GM23248 (cell line): ENCODE results near the gene SEMA3D. TPM values are rescaled to one million over a fixed set of nuclear protein-coding genes. Genes with fewer than 3 reads are reported as not detected.
A peak's percentile ranks its signal among the peaks of the same experiment; 100 is the strongest.

Experiments used
- DNase-seq: peaks from one replicate; pipeline ENCODE4 v3.0.0-alpha.2; 2015
- H2AFZ ChIP-seq: fragments of 200-600 bp; sonication (generic); 2 replicates; pipeline ENCODE4 v1.6.1; 2016; ENCODE audit warnings: antibody characterized with exemption
- H3F3A ChIP-seq: fragments of 200-600 bp; sonication (generic); 2 replicates; pipeline ENCODE4 v1.6.1; 2016; ENCODE audit warnings: mild to moderate bottlenecking, antibody characterized with exemption, mixed run types; ENCODE audit not compliant: insufficient read depth
- H3K27ac ChIP-seq: fragments of 200-600 bp; sonication (generic); 2 replicates; pipeline ENCODE4 v1.5.1; 2016; ENCODE audit warnings: mild to moderate bottlenecking
- H3K27me3 ChIP-seq: fragments of 200-600 bp; sonication (generic); replicated peaks from 2 replicates; pipeline ENCODE4 v1.6.1; 2016; ENCODE audit warnings: mild to moderate bottlenecking; ENCODE audit not compliant: insufficient read depth
- H3K36me3 ChIP-seq: fragments of 200-600 bp; sonication (generic); 2 replicates; pipeline ENCODE4 v1.6.1; 2016; ENCODE audit warnings: low read depth, mild to moderate bottlenecking
- H3K4me1 ChIP-seq: fragments of 200-600 bp; sonication (generic); 2 replicates; pipeline ENCODE4 v1.6.1; 2016; ENCODE audit warnings: mild to moderate bottlenecking; ENCODE audit not compliant: insufficient read depth
- H3K4me2 ChIP-seq: fragments of 200-600 bp; sonication (generic); one replicate; pipeline ENCODE4 v1.6.1; 2016; ENCODE audit warnings: mild to moderate bottlenecking; ENCODE audit not compliant: unreplicated experiment
- H3K4me3 ChIP-seq: fragments of 200-600 bp; sonication (generic); 2 replicates; pipeline ENCODE4 v1.5.1; 2016; ENCODE audit warnings: mild to moderate bottlenecking
- H3K79me2 ChIP-seq: fragments of 200-600 bp; sonication (generic); 2 replicates; pipeline ENCODE4 v1.6.1; 2016; ENCODE audit warnings: mild to moderate bottlenecking; ENCODE audit not compliant: insufficient read depth
- H3K9ac ChIP-seq: fragments of 200-600 bp; sonication (generic); 2 replicates; pipeline ENCODE4 v1.6.1; 2016; ENCODE audit warnings: mild to moderate bottlenecking
- H3K9me2 ChIP-seq: fragments of 200-600 bp; sonication (generic); 2 replicates; pipeline ENCODE4 v1.6.1; 2016; ENCODE audit warnings: mixed run types, mild to moderate bottlenecking, moderate library complexity; ENCODE audit not compliant: insufficient read depth
- H3K9me3 ChIP-seq: fragments of 200-600 bp; sonication (generic); one replicate; pipeline ENCODE4 v1.6.1; 2017; ENCODE audit warnings: low read depth
- H4K20me1 ChIP-seq: fragments of 200-600 bp; sonication (generic); 2 replicates; pipeline ENCODE4 v1.6.0; 2016; ENCODE audit not compliant: insufficient read depth
- EZH2 ChIP-seq: fragments of 200-600 bp; sonication (generic); IDR thresholded peaks from 2 replicates; pipeline ENCODE4 v1.6.1; 2018; ENCODE audit warnings: antibody characterized with exemption, mild to moderate bottlenecking; ENCODE audit not compliant: insufficient read depth, poor library complexity, severe bottlenecking
- EZH2phosphoT487 ChIP-seq: fragments of 200-600 bp; sonication (generic); IDR thresholded peaks from 2 replicates; pipeline ENCODE4 v1.6.1; 2018; ENCODE audit warnings: antibody characterized with exemption, moderate library complexity, mild to moderate bottlenecking, low read depth; ENCODE audit not compliant: insufficient read depth
- WGBS, 2 experiments: methylation state at CpG; one replicate each; pipeline ENCODE4 v1.1.6; 2015 to 2017; ENCODE audit warnings: low lambda C conversion rate in 2 of 2, low coverage in 1 of 2; ENCODE audit errors: missing lambda C conversion rate in 2 of 2; 5-methylcytosine and 5-hydroxymethylcytosine counted together
- in situ Hi-C: fragments of 300-500 bp; cut with MboI; formaldehyde crosslinking; loops from 2 replicates; pipeline ENCODE4 v1.15.0; 2020
- polyA plus RNA-seq: library from polyadenylated mRNA; unstranded; fragments of >200 nt; fragmentation: Nextera tagmentation; extraction: Ambion mirVana; gene quantifications from 2 replicates; pipeline ENCODE4 v1.2.1, GENCODE V29; 2016
- total RNA-seq: library from RNA; depleted of rRNA; stranded (reverse); fragments of >200 nt; shearing (Covaris generic); gene quantifications from 2 replicates; pipeline ENCODE4 v1.2.3, GENCODE V29; 2014

SEMA3D gene
- total and polyA plus RNA-seq, 2 experiments from 2014 or later: 4.0 to 6.6 TPM

- in situ Hi-C loops: no loop called here
- Histone ChIP-seq H3K4me1 (no peaks in the 10 kb centered on the region), H3K4me2 (no peak overlapping the region), H3K9me2 (no peaks in the 10 kb centered on the region), H3F3A (no peaks in the 10 kb centered on the region), H2AFZ (no peak overlapping the region), H3K27me3 (no peaks in the 10 kb centered on the region), H3K27ac (no peak overlapping the region), H3K9me3 (no peaks in the 10 kb centered on the region), H3K9ac (no peak overlapping the region), H4K20me1 (no peaks in the 10 kb centered on the region), H3K4me3 (no peak overlapping the region), H3K79me2 (no peaks in the 10 kb centered on the region), H3K36me3 (no peaks in the 10 kb centered on the region)
- TF ChIP-seq EZH2phosphoT487 (no peak), EZH2 (no peak)
- WGBS, 2 experiments: 72 to 74% methylated on average over 3 of the region's 3 CpGs
- no peak for DNase-seq
Observed at GRCh38 chr7:85154282-85154937, 32.4 kb downstream of the SEMA3D start.

GRCh38 chr7:85153715-85154114 is 33.1 kb downstream of the SEMA3D start:
- no peaks in the 10 kb centered on the region for H3K4me1 ChIP-seq
- H3K79me2 ChIP-seq: no peaks in the 10 kb centered on the region
- no peak overlapping the region for H3K4me2 ChIP-seq
- no peaks in the 10 kb centered on the region for H3K9me2 ChIP-seq
- no peaks in the 10 kb centered on the region for H3K9me3 ChIP-seq
- 95 to 100% methylated on average over 1 of the region's 1 CpG for WGBS, 2 experiments
- no peaks in the 10 kb centered on the region for H4K20me1 ChIP-seq
- no peaks in the 10 kb centered on the region for H3K36me3 ChIP-seq
- no peak overlapping the region for H3K9ac ChIP-seq
- TF ChIP-seq EZH2phosphoT487: no peak
- TF ChIP-seq EZH2: no peak
- DNase-seq: no peak
- no peak overlapping the region for H3K27ac ChIP-seq
- no peaks in the 10 kb centered on the region for H3K27me3 ChIP-seq
- no peak overlapping the region for H3K4me3 ChIP-seq
- H3F3A ChIP-seq: no peaks in the 10 kb centered on the region
- H2AFZ ChIP-seq: no peak overlapping the region
- in situ Hi-C loops: no loop called here

GRCh38 chr7:85150624-85151023 is 36.2 kb downstream of the SEMA3D start:
- Histone ChIP-seq H3K9me2 (no peaks in the 10 kb centered on the region), H3K4me2 (no peak overlapping the region)

GRCh38 chr7:85144771-85145170 is 42.1 kb downstream of the SEMA3D start:
- WGBS, 2 experiments: 34 to 37% methylated on average over 1 of the region's 1 CpG
- no peak overlapping the region for H3K27ac ChIP-seq
- H3K36me3 ChIP-seq: no peaks in the 10 kb centered on the region
- H3K9ac ChIP-seq: no peak overlapping the region
- no peak overlapping the region for H3K4me3 ChIP-seq
- H3K9me2 ChIP-seq: no peaks in the 10 kb centered on the region
- no peaks in the 10 kb centered on the region for H3K27me3 ChIP-seq
- no peak for DNase-seq
- TF ChIP-seq EZH2 (no peak), EZH2phosphoT487 (no peak)
- H3K79me2 ChIP-seq: no peaks in the 10 kb centered on the region
- H3K9me3 ChIP-seq: no peaks in the 10 kb centered on the region
- H3K4me1 ChIP-seq: no peaks in the 10 kb centered on the region
- no peak overlapping the region for H2AFZ ChIP-seq
- no peaks in the 10 kb centered on the region for H4K20me1 ChIP-seq
- no peak overlapping the region for H3K4me2 ChIP-seq
- H3F3A ChIP-seq: no peaks in the 10 kb centered on the region
- in situ Hi-C loops: no loop called here

More at GRCh38 chr7:85150624-85151023, 36.2 kb downstream of the SEMA3D start:
- TF ChIP-seq EZH2phosphoT487: no peak
- TF ChIP-seq EZH2: no peak
- no peaks in the 10 kb centered on the region for H3K27me3 ChIP-seq
- 100% methylated on average over 1 of the region's 1 CpG for WGBS, 2 experiments
- no peaks in the 10 kb centered on the region for H3K36me3 ChIP-seq
- H3K9me3 ChIP-seq: no peaks in the 10 kb centered on the region
- no peaks in the 10 kb centered on the region for H3F3A ChIP-seq
- no peaks in the 10 kb centered on the region for H3K4me1 ChIP-seq
- no peaks in the 10 kb centered on the region for H4K20me1 ChIP-seq
- no peaks in the 10 kb centered on the region for H3K79me2 ChIP-seq
- no peak for DNase-seq
- no peak overlapping the region for H3K27ac ChIP-seq
- H2AFZ ChIP-seq: no peak overlapping the region
- no peak overlapping the region for H3K9ac ChIP-seq
- H3K4me3 ChIP-seq: no peak overlapping the region
- in situ Hi-C loops: no loop called here

GRCh38 chr7:85135977-85136376 is 50.9 kb downstream of the SEMA3D start:
- Histone ChIP-seq H4K20me1 (no peaks in the 10 kb centered on the region), H3F3A (peaks cover 7% of the 10 kb centered on the region), H3K9ac (no peak overlapping the region), H3K4me2 (peak overlapping the region; percentile 80), H3K4me1 (peaks cover 15% of the 10 kb centered on the region), H3K79me2 (no peaks in the 10 kb centered on the region), H3K9me3 (no peaks in the 10 kb centered on the region), H3K27me3 (no peaks in the 10 kb centered on the region), H3K36me3 (no peaks in the 10 kb centered on the region), H3K4me3 (peak overlapping the region; percentile 30; the same call in 1 of the 2 replicates), H2AFZ (no peak overlapping the region), H3K27ac (peak overlapping the region; percentile 35), H3K9me2 (no peaks in the 10 kb centered on the region)
- TF ChIP-seq EZH2 (no peak), EZH2phosphoT487 (peak; percentile 73; the same call in 1 of the 2 replicates)
- WGBS, 2 experiments: 2% methylated on average over 2 of the region's 2 CpGs
- DNase-seq: peak; percentile 82
- in situ Hi-C loops: no loop called here
